Esophagus mucosa (tissue), 1 donor: ENCODE results near the gene TMEM47. TPM values are rescaled to one million over a fixed set of nuclear protein-coding genes. Genes with fewer than 3 reads are reported as not detected.

Source experiments
- ATAC-seq: fragments of 200-7000 bp; cut with Tn5 transposase; one replicate; pipeline ENCODE4 v1.9.1; 2020
- total RNA-seq: library from RNA; stranded (reverse); gene quantifications from one replicate; pipeline ENCODE4 v1.2.4, GENCODE V29; 2023
- donor health status: DM: yes; HTN: yes; CAD: no.

Gene TMEM47
- total RNA-seq, 1 donor from 2014 or later: 0.92 TPM

- ATAC-seq: no peak
Measured at GRCh38 chrX:34584781-34585180, 72.3 kb downstream of the TMEM47 start.

GRCh38 chrX:34580069-34580468 lies 77.0 kb downstream of the TMEM47 start:
- ATAC-seq: no peak

GRCh38 chrX:34578237-34578636 lies 78.8 kb downstream of the TMEM47 start:
- ATAC-seq: no peak
